ENCODE measurements around the gene OPRL1.

GRCh38 chr20:64037199-64037497, 42.7 kb upstream of the OPRL1 start:
- TF ChIP-seq CTCF (IDR thresholded peaks at IDR 0.05; ENCODE audit: control extremely low read depth in 1 of 3, insufficient read depth in 1 of 3, low read depth in 1 of 3, low read length in 3 of 3) (no peak), GTF2F1 (IDR thresholded peaks at IDR 0.05; ENCODE audit: borderline replicate concordance, low read depth, low read length) (no peak), EP300 (IDR thresholded peaks at IDR 0.05; ENCODE audit: borderline replicate concordance in 1 of 2, low read depth in 2 of 2, low read length in 2 of 2) (no peak), NRF1 (IDR thresholded peaks at IDR 0.05; ENCODE audit: low read depth, low read length) (no peak), CREB1 (IDR thresholded peaks at IDR 0.05) (no peak), CEBPB (IDR thresholded peaks at IDR 0.05; ENCODE audit: low read depth, low read length) (no peak), MAFK (IDR thresholded peaks at IDR 0.05; ENCODE audit: low read depth, low read length) (no peak), POLR2A (IDR thresholded peaks at IDR 0.05; ENCODE audit: control extremely low read depth in 1 of 2, low read depth in 2 of 2, low read length in 2 of 2) (no peak), TAF1 (IDR thresholded peaks at IDR 0.05; ENCODE audit: low read depth, low read length) (no peak), JUN (IDR thresholded peaks at IDR 0.05; ENCODE audit: low read depth, low read length) (no peak), GABPA (IDR thresholded peaks at IDR 0.05; ENCODE audit: borderline replicate concordance, insufficient read depth, low read length) (no peak), ATF3 (IDR thresholded peaks at IDR 0.05; ENCODE audit: insufficient read depth, low read depth, low read length) (no peak), POLR2AphosphoS5 (IDR thresholded peaks at IDR 0.05; ENCODE audit: low read depth, low read length) (no peak), HDAC6 (IDR thresholded peaks at IDR 0.05; ENCODE audit: low read depth, low read length) (no peak)
